Left colon (tissue), 2 donors: ENCODE results near the gene UGT1A10. TPM values are rescaled to one million over a fixed set of nuclear protein-coding genes. Genes with fewer than 3 reads are reported as not detected.

Experiments used
- ATAC-seq: fragments of 200-7000 bp; cut with Tn5 transposase; one replicate; pipeline ENCODE4 v1.9.1; 2020; ENCODE audit warnings: mild to moderate bottlenecking, moderate library complexity
- DNase-seq, 2 donors: peaks; one replicate each; pipeline ENCODE4 v3.0.0-alpha.2; 2020
- intact Hi-C, 2 donors: fragments of 100-400 bp; cut with DNase I in 1 of 2; cut with micrococcal nuclease in 1 of 2; formaldehyde crosslinking; loops; one replicate each; pipeline versions ENCODE4 v1.11.2 to v1.14.0; 2022; cut with DNase I, micrococcal nuclease
- total RNA-seq, 2 donors: library from RNA; stranded (reverse); fragmentation: NEBNext Ultra II Directional; extraction: Animal tissue kit (Norgen Biotek cat#: 25700); gene quantifications; one replicate each; pipeline ENCODE4 v1.2.1, GENCODE V29; 2021
- donor health status: DM: no; HTN: no; CAD: no.
- donor health status: DM: yes; HTN: yes; CAD: no.

UGT1A10 gene
- total RNA-seq, 2 donors from 2014 or later = 84.8 to 112 TPM

DNA sequence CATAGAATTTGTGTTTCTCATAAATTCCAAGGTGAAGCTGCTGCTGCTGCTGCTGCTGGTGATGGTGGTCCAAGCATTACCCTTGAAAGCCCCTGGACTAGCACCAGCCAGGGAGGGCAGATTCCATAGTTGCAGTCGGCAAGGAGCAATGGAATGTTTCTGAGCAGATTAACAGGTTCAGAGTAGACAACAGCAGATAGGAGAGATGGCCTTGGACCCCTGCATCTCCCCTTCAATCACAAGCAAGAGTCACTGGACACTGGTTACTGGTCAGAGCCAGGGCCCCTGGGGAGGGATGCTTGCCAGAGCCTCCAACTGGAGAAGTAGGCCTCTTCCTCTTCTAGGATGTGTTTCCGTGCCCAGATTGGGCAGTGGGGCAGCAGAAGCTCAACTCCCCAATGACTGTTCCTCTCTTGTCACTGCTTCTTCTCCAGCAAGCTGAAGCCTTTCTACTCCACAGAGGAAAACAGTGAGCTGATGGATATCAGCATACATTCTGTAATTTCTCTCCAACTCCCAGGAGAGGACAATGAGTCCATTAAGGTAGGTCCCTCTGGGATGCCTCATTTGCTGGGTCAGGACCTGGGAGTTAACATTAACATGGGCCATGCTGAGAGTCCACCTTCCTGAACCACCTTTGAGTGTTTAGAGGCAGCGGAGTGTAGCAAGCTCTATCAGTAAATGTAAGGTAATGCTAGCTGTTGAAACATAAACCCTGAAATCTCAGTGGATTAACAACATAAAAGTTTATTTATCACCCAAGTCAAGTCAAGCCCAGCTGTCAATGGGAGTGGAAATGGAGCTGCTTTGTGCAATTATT lies 177.2 kb downstream of the UGT1A10 start:
- DNase-seq (no peak), ATAC-seq (no peak)
- intact Hi-C loops = no loop called here

- ATAC-seq (no peak), DNase-seq (no peak)
- intact Hi-C loops = no loop called here
Measured at GRCh38 chr2:233814056-233814835, 178.0 kb downstream of the UGT1A10 start.

- intact Hi-C loops = no loop called here
- ATAC-seq (no peak), DNase-seq (no peak)
Measured at GRCh38 chr2:233815861-233816260, 179.6 kb downstream of the UGT1A10 start.

GRCh38 chr2:233816334-233816733 lies 180.1 kb downstream of the UGT1A10 start:
- ATAC-seq = no peak
- intact Hi-C loops = no loop called here
- no peak for DNase-seq

DNA sequence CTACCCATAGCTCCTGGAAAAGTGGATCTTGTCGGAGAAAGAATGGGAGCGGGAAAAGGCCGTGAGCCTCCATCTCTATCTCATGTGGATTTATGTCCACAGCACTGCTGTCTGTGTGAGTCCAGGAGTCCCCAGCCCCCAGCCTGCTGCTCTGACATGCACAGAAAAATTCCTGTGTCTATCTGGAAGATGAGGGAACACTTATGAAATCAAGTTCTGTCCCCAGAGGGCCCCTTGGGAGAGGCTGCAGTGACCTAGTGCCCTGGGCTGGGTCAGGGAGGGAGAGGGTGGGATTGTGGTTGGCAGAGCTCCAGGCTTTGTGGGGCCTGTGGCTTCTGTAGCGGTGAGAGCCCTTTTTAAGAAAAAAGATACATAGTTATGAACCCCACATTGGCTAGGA lies 180.5 kb downstream of the UGT1A10 start:
- ATAC-seq (no peak), DNase-seq (no peak)
- intact Hi-C loops = no loop called here

GRCh38 chr2:233817361-233817911 lies 181.2 kb downstream of the UGT1A10 start:
- DNase-seq (no peak), ATAC-seq (no peak)
- intact Hi-C loops = no loop called here

GRCh38 chr2:233817995-233818638 lies 181.9 kb downstream of the UGT1A10 start:
- peak; percentile 51 for ATAC-seq
- intact Hi-C loops = no loop called here
- no peak for DNase-seq

DNA sequence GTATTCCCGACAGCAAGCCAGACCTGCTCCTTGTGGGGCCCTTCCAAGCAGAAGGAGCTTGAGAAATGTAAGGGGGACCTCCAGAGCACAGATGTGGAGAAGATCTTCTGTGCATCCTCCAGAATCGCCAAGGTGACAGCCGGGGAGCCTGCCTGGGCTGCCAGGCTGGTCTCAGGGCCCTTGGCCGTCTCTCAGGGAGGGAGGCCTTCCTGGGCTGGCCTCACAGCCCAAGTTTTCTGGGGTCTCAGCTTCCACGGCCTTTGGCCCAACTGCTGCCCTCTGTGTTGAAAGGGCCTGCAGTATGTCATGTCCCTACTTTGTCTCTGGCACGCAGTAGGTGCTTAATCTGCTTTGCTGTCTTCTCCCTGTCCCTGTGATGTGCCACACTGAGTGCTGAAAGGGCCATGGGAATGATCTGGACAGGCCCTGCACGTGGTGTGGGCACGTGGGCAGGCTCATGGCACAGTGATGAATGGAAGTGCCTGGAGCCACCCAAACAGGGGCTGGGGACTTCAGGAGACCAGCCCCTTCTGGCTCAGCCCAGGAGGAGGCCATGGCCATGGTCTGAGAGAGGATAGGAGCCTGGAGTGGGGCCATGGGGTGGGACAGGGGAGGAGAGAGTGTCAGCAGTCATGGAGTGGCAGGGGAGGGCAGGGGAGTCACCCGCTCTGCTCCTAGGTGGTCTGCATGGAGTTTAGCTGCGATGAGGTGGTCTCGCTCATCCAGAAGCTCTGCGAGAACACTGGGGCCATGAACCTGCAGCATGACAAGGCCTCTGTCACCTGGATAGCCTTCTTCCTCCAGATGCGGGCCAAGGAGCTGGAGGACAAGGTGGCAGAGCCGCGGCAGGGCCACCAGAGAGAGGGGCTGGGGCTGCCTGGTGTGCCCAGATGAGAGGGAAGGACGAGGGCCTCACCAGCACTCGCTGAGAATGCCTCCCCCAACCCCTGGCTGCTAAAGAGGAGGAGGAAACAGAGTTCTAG lies 182.7 kb downstream of the UGT1A10 start:
- no peak for ATAC-seq
- no peak for DNase-seq
- intact Hi-C loops = no loop called here

DNA sequence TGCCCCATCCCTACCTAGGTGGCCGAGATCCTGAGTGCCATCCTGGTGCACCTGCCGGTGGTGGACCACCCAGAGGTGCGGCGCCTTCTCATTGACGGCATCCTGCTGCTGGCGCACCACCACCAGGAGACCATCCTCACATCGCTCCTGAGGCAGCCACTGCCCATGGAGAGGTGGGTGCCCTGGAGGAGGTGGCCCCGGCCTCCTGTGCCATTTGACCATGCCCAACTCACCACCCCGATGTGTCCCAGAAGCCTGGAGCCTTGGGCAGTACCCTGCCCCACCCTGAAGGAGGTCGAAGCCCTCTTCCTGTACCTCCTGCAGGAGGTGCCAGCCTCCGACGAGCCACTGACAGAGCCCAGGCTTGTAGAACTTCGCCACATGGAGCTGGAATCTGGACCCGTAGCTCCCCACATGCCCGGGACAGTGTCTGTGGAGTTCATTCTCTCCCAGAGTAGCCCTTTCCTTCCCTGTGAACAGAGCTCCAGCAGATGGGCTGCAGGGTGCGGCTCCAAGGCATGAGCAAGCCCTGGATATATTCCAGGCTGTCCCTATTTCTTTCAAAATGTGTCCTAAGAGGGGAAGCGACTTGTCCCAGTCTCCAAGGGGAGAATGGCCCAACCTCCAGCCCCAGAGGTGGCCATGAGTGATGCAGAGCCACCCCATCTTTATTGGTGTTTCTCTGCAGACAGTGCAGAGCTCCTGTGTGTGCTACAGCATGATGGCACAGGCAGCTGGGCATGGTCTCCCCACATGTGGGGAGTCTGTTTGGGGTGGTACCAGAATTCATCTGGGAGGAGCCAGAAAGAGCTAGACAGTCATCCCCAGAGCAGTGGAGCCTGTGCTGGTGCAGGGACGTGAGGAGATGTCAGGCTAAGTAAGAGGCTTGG lies 183.9 kb downstream of the UGT1A10 start:
- intact Hi-C loops = no loop called here
- no peak for DNase-seq
- no peak for ATAC-seq

DNA sequence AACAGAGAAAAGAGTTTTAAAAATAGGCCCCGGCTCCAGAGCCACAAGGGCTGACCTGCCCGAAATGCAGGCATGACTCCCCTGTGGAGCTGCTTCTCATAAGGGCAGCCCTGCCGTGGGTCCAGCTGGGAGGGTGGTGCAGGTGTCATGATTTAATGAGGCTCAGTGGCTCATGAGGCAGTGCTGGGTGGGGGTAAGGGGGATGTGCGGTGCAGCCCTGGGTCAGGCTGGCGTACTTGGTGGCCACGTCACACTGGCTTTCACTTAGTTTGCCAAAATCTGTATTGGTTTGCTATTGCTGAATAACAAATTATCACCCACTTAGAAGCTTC lies 184.5 kb downstream of the UGT1A10 start:
- ATAC-seq (no peak), DNase-seq (no peak)
- intact Hi-C loops = no loop called here

DNA sequence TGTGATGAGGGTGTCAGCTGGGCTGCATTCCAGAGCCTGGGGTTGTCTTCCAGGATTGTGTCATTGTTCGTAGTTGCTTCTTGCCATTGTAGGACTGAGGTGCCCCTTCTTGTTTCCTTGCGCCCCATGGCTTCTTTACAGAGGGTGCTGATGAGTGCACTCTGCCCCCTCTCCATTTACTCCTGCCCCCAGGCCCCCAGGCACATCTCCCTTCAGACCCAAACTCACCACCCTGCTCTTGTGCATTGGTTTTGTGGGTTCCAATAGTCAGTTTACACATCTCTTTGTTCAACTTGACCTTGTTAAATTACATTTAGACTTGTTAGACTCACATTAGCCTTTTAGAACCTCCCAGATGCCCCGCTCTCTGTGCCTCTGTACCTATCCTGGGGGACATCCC lies 184.9 kb downstream of the UGT1A10 start:
- intact Hi-C loops = no loop called here
- no peak for DNase-seq

DNA sequence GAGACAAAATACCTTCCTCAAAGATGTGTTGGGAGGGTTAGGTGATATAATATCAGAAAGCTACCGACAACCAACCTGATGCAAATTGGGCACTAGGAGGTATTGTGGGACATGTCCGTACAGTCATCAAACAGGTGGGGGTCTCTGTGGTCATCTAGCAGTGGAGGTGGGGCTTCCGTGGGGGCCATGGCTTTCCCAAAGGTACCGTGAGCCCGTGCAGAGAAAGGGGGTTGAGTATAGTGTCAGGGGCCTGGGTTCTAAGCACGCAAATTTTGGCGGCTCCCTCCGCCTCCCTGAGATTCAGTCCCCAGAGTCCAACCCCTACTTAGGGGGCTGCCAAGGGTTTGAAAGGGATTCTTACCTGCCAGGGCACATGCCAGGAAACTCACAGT lies 185.5 kb downstream of the UGT1A10 start:
- intact Hi-C loops = no loop called here
- DNase-seq (no peak), ATAC-seq (no peak)

More for the DNA sequence above, 184.9 kb downstream of the UGT1A10 start:
- ATAC-seq = no peak

- ATAC-seq (no peak), DNase-seq (no peak)
Measured at GRCh38 chr2:233822101-233822771, 186.0 kb downstream of the UGT1A10 start.

More at GRCh38 chr2:233822101-233822771, 186.0 kb downstream of the UGT1A10 start:
- intact Hi-C loops = no loop called here
